IPS DF 6.9 (cell line): Measurements from ENCODE around the gene IFI27L1.

ENCODE experiments used
- DNase-seq: peaks from one replicate; pipeline ENCODE4 v3.0.0-alpha.2; 2013; ENCODE audit warnings: low read depth, low spot score
- H3K27ac ChIP-seq: one replicate; pipeline ENCODE4 v1.5.1; 2013; ENCODE audit warnings: low read length, control low read depth
- H3K27me3 ChIP-seq: 2 replicates; pipeline ENCODE4 v1.6.1; 2013; ENCODE audit warnings: mild to moderate bottlenecking, low read length; ENCODE audit not compliant: control insufficient read depth, insufficient read depth
- H3K36me3 ChIP-seq: 2 replicates; pipeline ENCODE4 v1.6.1; 2013; ENCODE audit warnings: low read length; ENCODE audit not compliant: control insufficient read depth, insufficient read depth
- H3K4me1 ChIP-seq: 2 replicates; pipeline ENCODE4 v1.6.1; 2013; ENCODE audit warnings: low read length; ENCODE audit not compliant: control insufficient read depth, insufficient read depth
- H3K4me3 ChIP-seq: 2 replicates; pipeline ENCODE4 v1.5.1; 2013; ENCODE audit warnings: mild to moderate bottlenecking, low read length
- H3K9me3 ChIP-seq: 2 replicates; pipeline ENCODE4 v1.6.1; 2013; ENCODE audit warnings: low read length, inconsistent platforms; ENCODE audit not compliant: control insufficient read depth, insufficient read depth
- WGBS: extraction: QIAGEN DNeasy Blood & Tissue Kit; methylation state at CpG from one replicate; pipeline ENCODE4 v1.1.7; 2013; ENCODE audit warnings: mixed read lengths, missing lambda C conversion rate; ENCODE audit not compliant: insufficient read length, insufficient coverage; 5-methylcytosine and 5-hydroxymethylcytosine counted together

IFI27L1 gene

GRCh38 chr14:94132285-94132887, 51.3 kb downstream of the IFI27L1 start:
- no CpG with 5 or more reads among the region's 4 CpGs for WGBS
- no peak for DNase-seq
- H3K4me3 ChIP-seq: no peak overlapping the region

DNA sequence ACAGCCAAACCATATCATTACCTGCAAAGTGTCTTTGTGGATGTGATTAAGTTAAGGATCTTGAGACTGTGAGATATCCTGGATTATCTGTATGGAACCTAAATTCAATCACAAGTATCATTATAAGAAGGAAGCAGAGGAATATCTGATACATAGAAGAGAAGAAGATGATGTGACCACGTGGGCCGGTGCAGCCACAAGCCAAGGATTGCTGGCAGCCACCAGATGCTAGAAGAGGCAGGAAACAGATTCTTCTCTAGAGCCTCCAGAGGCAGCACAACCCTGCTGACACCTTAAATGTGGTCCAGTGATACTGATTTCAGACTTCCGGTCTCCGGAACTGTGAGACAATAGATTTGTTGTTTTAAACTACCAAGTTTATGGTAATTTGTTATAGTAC, 54.4 kb downstream of the IFI27L1 start:
- Histone ChIP-seq H3K27me3 (no peaks in the 10 kb centered on the region), H3K9me3 (no peaks in the 10 kb centered on the region), H3K27ac (no peak overlapping the region), H3K36me3 (no peaks in the 10 kb centered on the region), H3K4me1 (peaks cover 5% of the 10 kb centered on the region), H3K4me3 (no peak overlapping the region)
- no peak for DNase-seq
- WGBS: no CpG with 5 or more reads among the region's 4 CpGs

More at GRCh38 chr14:94132285-94132887, 51.3 kb downstream of the IFI27L1 start:
- H3K9me3 ChIP-seq: no peaks in the 10 kb centered on the region
- H3K27me3 ChIP-seq: no peaks in the 10 kb centered on the region
- H3K4me1 ChIP-seq: no peaks in the 10 kb centered on the region
- no peaks in the 10 kb centered on the region for H3K36me3 ChIP-seq
- no peak overlapping the region for H3K27ac ChIP-seq

DNA sequence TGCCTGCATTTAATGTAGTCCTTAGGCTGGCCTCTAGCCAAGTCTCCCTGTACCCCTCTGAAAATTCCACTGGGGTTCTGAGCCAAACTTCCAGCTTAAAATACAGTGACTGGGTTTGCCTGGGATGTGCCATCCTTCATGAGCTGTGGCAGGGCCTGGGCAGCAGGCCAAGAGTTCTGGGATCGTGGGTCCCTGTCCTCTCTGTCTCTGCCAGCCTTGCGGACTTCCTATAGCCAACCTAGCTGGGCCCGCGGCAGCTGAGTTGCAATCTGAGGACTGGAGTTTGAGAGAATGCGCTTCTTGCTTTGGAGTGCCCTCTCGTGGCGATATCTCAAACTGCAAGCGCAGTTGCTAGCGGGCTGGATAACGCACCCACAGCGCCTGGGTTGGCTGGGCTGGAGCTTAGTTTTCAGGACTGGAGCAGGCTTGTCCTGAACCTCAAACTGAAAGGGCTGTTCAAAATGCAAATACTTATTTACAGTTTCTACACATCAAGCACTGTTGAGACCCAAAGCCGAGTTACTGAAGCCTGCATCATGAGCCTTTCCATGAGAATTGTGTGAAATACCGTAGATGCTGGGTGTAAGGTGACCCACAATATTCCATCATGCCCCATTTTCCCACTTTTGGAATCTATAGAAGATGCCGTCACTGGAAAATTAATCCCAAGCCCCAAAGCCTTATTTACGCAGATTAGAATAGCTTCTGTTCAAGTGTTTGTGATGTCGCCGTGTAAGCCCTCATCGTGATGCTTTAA, 55.6 kb downstream of the IFI27L1 start:
- peak; percentile 89 for DNase-seq
- Histone ChIP-seq H3K27ac (no peak overlapping the region), H3K4me3 (no peak overlapping the region), H3K4me1 (peaks cover 5% of the 10 kb centered on the region), H3K36me3 (no peaks in the 10 kb centered on the region), H3K9me3 (no peaks in the 10 kb centered on the region), H3K27me3 (no peaks in the 10 kb centered on the region)
- no CpG with 5 or more reads among the region's 18 CpGs for WGBS

GRCh38 chr14:94138251-94138650, 57.1 kb downstream of the IFI27L1 start:
- Histone ChIP-seq H3K4me1 (peaks cover 5% of the 10 kb centered on the region), H3K36me3 (no peaks in the 10 kb centered on the region), H3K27me3 (no peaks in the 10 kb centered on the region), H3K9me3 (no peaks in the 10 kb centered on the region), H3K4me3 (no peak overlapping the region), H3K27ac (no peak overlapping the region)
- WGBS: no CpG with 5 or more reads among the region's 9 CpGs
- DNase-seq: no peak

DNA sequence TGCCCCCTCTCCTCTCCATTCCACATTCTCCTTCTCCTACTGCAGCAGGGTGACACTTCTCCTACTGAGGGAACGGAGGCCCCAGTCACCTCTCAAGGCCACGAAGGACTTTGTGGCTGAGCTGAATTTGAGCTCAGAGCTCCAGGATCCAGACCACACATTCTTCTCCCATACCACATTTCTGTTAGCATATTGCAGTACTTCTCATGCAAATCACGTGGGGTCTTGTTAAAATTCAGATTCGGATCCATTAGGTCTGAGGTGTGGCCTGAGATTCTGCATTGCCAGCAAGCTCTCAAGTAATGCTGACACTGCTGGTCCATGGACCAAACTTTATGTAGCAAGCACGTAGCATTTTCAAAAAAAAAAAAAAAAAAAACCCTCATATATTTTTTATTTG, 57.9 kb downstream of the IFI27L1 start:
- no peak for DNase-seq
- Histone ChIP-seq H3K9me3 (no peaks in the 10 kb centered on the region), H3K4me1 (peaks cover 5% of the 10 kb centered on the region), H3K27me3 (no peaks in the 10 kb centered on the region), H3K4me3 (no peak overlapping the region), H3K36me3 (no peaks in the 10 kb centered on the region), H3K27ac (no peak overlapping the region)
- no CpG with 5 or more reads among the region's 5 CpGs for WGBS

DNA sequence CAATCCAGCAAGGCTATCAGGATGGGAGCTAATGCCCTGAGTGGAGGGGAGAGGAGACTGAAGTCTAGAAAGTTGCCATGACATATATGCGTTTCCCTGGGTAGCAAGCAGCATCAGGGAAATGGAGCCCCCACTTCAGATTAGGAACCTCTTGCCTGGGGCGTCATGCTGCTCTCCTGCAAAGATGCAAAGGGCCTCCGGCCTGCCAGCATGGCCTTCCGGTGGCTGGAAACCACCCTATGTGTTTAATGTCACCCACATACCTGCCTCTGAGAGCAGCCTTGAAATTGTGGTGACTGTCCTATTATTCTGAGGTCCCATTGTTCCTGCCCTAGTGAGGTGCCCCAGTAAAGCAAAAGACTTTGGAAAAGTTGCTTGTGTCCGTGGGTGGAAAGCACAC, 58.3 kb downstream of the IFI27L1 start:
- DNase-seq: no peak
- WGBS: no CpG with 5 or more reads among the region's 5 CpGs
- no peaks in the 10 kb centered on the region for H3K27me3 ChIP-seq
- peaks cover 5% of the 10 kb centered on the region for H3K4me1 ChIP-seq
- no peak overlapping the region for H3K27ac ChIP-seq
- no peaks in the 10 kb centered on the region for H3K36me3 ChIP-seq
- H3K9me3 ChIP-seq: no peaks in the 10 kb centered on the region
- H3K4me3 ChIP-seq: no peak overlapping the region

GRCh38 chr14:94142247-94142646, 61.1 kb downstream of the IFI27L1 start:
- H3K9me3 ChIP-seq: no peaks in the 10 kb centered on the region
- no peak for DNase-seq
- H3K27ac ChIP-seq: no peak overlapping the region
- no peaks in the 10 kb centered on the region for H3K36me3 ChIP-seq
- H3K27me3 ChIP-seq: no peaks in the 10 kb centered on the region
- WGBS: no CpG with 5 or more reads among the region's 3 CpGs
- H3K4me3 ChIP-seq: no peak overlapping the region
- peaks cover 8% of the 10 kb centered on the region for H3K4me1 ChIP-seq

DNA sequence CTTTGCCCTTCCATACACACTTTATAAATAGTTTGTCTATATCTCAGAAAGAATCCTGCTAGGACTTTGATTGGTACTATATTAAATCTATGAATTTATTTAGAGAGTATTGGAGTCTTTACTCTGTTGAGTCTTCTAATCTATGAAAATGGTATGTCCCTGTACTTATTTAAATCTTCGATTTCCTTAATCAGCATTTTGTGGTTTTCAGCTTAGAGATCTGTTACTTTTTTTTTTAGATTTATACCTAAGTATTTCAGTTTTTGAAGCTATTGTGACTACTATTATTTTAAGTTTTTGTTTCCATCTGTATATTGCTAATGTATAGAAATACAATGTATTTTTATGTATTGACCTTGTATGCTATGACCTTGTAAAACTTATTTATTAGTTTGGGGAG, 61.7 kb downstream of the IFI27L1 start:
- H3K27me3 ChIP-seq: no peaks in the 10 kb centered on the region
- H3K9me3 ChIP-seq: no peaks in the 10 kb centered on the region
- no peak for DNase-seq
- no peak overlapping the region for H3K27ac ChIP-seq
- H3K36me3 ChIP-seq: no peaks in the 10 kb centered on the region
- WGBS: no CpG with 5 or more reads among the region's 1 CpG
- H3K4me3 ChIP-seq: no peak overlapping the region
- H3K4me1 ChIP-seq: peaks cover 8% of the 10 kb centered on the region

GRCh38 chr14:94143239-94143638, 62.1 kb downstream of the IFI27L1 start:
- H3K9me3 ChIP-seq: no peaks in the 10 kb centered on the region
- H3K4me3 ChIP-seq: no peak overlapping the region
- WGBS: no CpG with 5 or more reads among the region's 3 CpGs
- H3K27ac ChIP-seq: no peak overlapping the region
- H3K36me3 ChIP-seq: no peaks in the 10 kb centered on the region
- no peak for DNase-seq
- peaks cover 8% of the 10 kb centered on the region for H3K4me1 ChIP-seq
- no peaks in the 10 kb centered on the region for H3K27me3 ChIP-seq

- Histone ChIP-seq H3K4me1 (peaks cover 7% of the 10 kb centered on the region), H3K4me3 (no peak overlapping the region), H3K36me3 (no peaks in the 10 kb centered on the region), H3K27ac (no peak overlapping the region), H3K9me3 (no peaks in the 10 kb centered on the region), H3K27me3 (no peaks in the 10 kb centered on the region)
- no peak for DNase-seq
- no CpG with 5 or more reads among the region's 4 CpGs for WGBS
Measured at GRCh38 chr14:94143711-94144110, 62.6 kb downstream of the IFI27L1 start.

- no peak for DNase-seq
- H3K9me3 ChIP-seq: no peaks in the 10 kb centered on the region
- no peak overlapping the region for H3K4me3 ChIP-seq
- H3K36me3 ChIP-seq: no peaks in the 10 kb centered on the region
- peaks cover 3% of the 10 kb centered on the region for H3K4me1 ChIP-seq
- H3K27ac ChIP-seq: no peak overlapping the region
- no peaks in the 10 kb centered on the region for H3K27me3 ChIP-seq
- no CpG with 5 or more reads among the region's 1 CpG for WGBS
Measured at GRCh38 chr14:94144765-94145164, 63.7 kb downstream of the IFI27L1 start.
